K562 (cell line): Measurements from ENCODE around the gene INS. TPM values are rescaled to one million over a fixed set of nuclear protein-coding genes. Genes with fewer than 3 reads are reported as not detected.

Source experiments
- ATAC-seq: fragments of 200-7000 bp; cut with Tn5 transposase; 3 replicates; pipeline ENCODE4 v1.9.1; 2020; ENCODE audit warnings: moderate library complexity
- BruUV-seq: library from RNA; stranded (reverse); fragments of 400-500 nt; replicated peaks from 2 replicates; lab custom pipeline; 2021; lab: Mats Ljungman, UMichigan
- CTCF ChIA-PET: fragments of 300-600 bp; formaldehyde crosslinking; extraction: SDS; loops from one replicate; lab custom pipeline; 2021; ENCODE audit warnings: low intra/inter-chr PET ratio; lab: Yijun Ruan, JAX
- POLR2A ChIA-PET: fragments of 300-600, 350-650 bp; sonication (Branson Sonifier 250); formaldehyde crosslinking; extraction: SDS; loops from one replicate; lab custom pipeline; 2021; ENCODE audit warnings: antibody characterized with exemption, inconsistent platforms; lab: Yijun Ruan, JAX
- DNase-seq, 4 experiments: peaks; one replicate each; pipeline versions ENCODE4 v3.0.0 to v3.0.0-alpha.2; 2011 to 2018; ENCODE audit warnings: low spot score in 3 of 4, mixed read lengths in 3 of 4; ENCODE audit errors: extremely low read depth in 1 of 4
- FAIRE-seq: peaks from 2 replicates; lab custom pipeline; 2011; peaks lifted over from hg19 to GRCh38; lab: Jason Lieb, UNC
- H2AFZ ChIP-seq: 2 replicates; pipeline ENCODE4 v1.6.0; 2011; ENCODE audit warnings: low read depth, low read length, control low read depth, inconsistent platforms
- H3K27ac ChIP-seq: fragments of 200-600 bp; 3 replicates; pipeline ENCODE4 v1.8.0; 2011; ENCODE audit warnings: low read depth, mild to moderate bottlenecking, control low read depth, inconsistent platforms, low read length, moderate library complexity, mixed read lengths; ENCODE audit errors: extremely low read depth
- H3K27me3 ChIP-seq, 2 experiments: fragments of 300-600 bp in 1 of 2; 2 replicates in 1 of 2; 3 replicates in 1 of 2; pipeline versions ENCODE4 v1.6.0 to v1.8.0; 2011; ENCODE audit warnings: inconsistent platforms in 2 of 2, low read length in 2 of 2, mild to moderate bottlenecking in 1 of 2, mixed read lengths in 1 of 2, moderate library complexity in 1 of 2; ENCODE audit not compliant: control insufficient read depth in 2 of 2, insufficient read depth in 2 of 2
- H3K36me3 ChIP-seq: fragments of 300-600 bp; 3 replicates; pipeline ENCODE4 v1.8.0; 2011; ENCODE audit warnings: mild to moderate bottlenecking, low read length, inconsistent platforms; ENCODE audit not compliant: control insufficient read depth, insufficient read depth
- H3K4me1 ChIP-seq, 2 experiments: fragments of 200-600 bp in 1 of 2; replicated peaks in 1 of 2; 2 replicates in 1 of 2; 3 replicates in 1 of 2; pipeline versions ENCODE4 v1.5.1 to v1.8.0; 2011; ENCODE audit warnings: inconsistent platforms in 2 of 2, low read length in 2 of 2, mild to moderate bottlenecking in 1 of 2, mixed read lengths in 1 of 2, moderate library complexity in 1 of 2; ENCODE audit not compliant: control insufficient read depth in 2 of 2, insufficient read depth in 2 of 2
- H3K4me2 ChIP-seq: 2 replicates; pipeline ENCODE4 v1.6.1; 2011; ENCODE audit warnings: low read length, control low read depth, inconsistent platforms, mixed read lengths; ENCODE audit not compliant: insufficient read depth
- H3K4me3 ChIP-seq: fragments of 200-600 bp; sonication (generic), shearing (Covaris generic); 2 replicates; pipeline ENCODE4 v1.5.1; 2016; ENCODE audit warnings: control low read depth, inconsistent platforms
- H3K79me2 ChIP-seq: fragments of 200-600 bp; 3 replicates; pipeline ENCODE4 v1.8.0; 2011; ENCODE audit warnings: low read length, inconsistent platforms; ENCODE audit not compliant: control insufficient read depth, insufficient read depth
- H3K9ac ChIP-seq, 2 experiments: 2 replicates each; pipeline versions ENCODE4 v1.6.0 to v1.6.1; 2011; ENCODE audit warnings: low read depth in 2 of 2, low read length in 2 of 2, control low read depth in 1 of 2, inconsistent platforms in 1 of 2, mild to moderate bottlenecking in 1 of 2, mixed read lengths in 1 of 2; ENCODE audit not compliant: insufficient read depth in 1 of 2
- H3K9me1 ChIP-seq: one replicate; pipeline ENCODE4 v1.6.0; 2011; ENCODE audit warnings: inconsistent platforms, mild to moderate bottlenecking, low read length, moderate library complexity; ENCODE audit not compliant: control insufficient read depth, insufficient read depth
- H3K9me3 ChIP-seq: replicated peaks from 2 replicates; pipeline ENCODE4 v1.5.1; 2011; ENCODE audit warnings: low read depth, low read length, inconsistent platforms; ENCODE audit not compliant: control insufficient read depth, insufficient read depth
- H4K20me1 ChIP-seq: replicated peaks from 2 replicates; pipeline ENCODE4 v1.6.1; 2011; ENCODE audit warnings: low read length, inconsistent platforms, mixed read lengths; ENCODE audit not compliant: control insufficient read depth, insufficient read depth
- CBX5 ChIP-seq: IDR thresholded peaks from 2 replicates; pipeline ENCODE4 v1.6.1; 2014; ENCODE audit warnings: low read depth, borderline replicate concordance
- CREM ChIP-seq: IDR thresholded peaks from 2 replicates; pipeline ENCODE4 v1.6.1; 2014; ENCODE audit warnings: antibody characterized with exemption, low read depth
- GABPB1 ChIP-seq: sonication (generic); formaldehyde crosslinking; IDR thresholded peaks from 2 replicates; pipeline ENCODE4 v1.8.0; 2022; ENCODE audit warnings: mild to moderate bottlenecking, missing genetic modification reagents
- HDAC1 ChIP-seq, 2 experiments: fragments of 450-650 bp; IDR thresholded peaks; 2 replicates each; pipeline ENCODE4 v1.6.1; 2016 to 2017; ENCODE audit warnings: inconsistent platforms in 1 of 2, mild to moderate bottlenecking in 1 of 2, moderate library complexity in 1 of 2
- NEUROD1 ChIP-seq: fragments of 150-350 bp; IDR thresholded peaks from 2 replicates; pipeline ENCODE4 v1.6.1; 2014; ENCODE audit warnings: borderline replicate concordance, low read length, low read depth; ENCODE audit not compliant: partially characterized antibody
- NUFIP1 ChIP-seq: fragments of 450-650 bp; IDR thresholded peaks from 2 replicates; pipeline ENCODE4 v1.6.1; 2018; ENCODE audit not compliant: partially characterized antibody
- PURB ChIP-seq: sonication (generic); formaldehyde crosslinking; IDR thresholded peaks from 2 replicates; pipeline ENCODE4 v1.9.0; 2021; ENCODE audit warnings: low read depth, mild to moderate bottlenecking, missing genetic modification reagents
- SMARCE1 ChIP-seq: fragments of 450-650 bp; IDR thresholded peaks from 2 replicates; pipeline ENCODE4 v1.7.1; 2016; ENCODE audit warnings: mild to moderate bottlenecking
- ZNF12 ChIP-seq: sonication (generic); formaldehyde crosslinking; IDR thresholded peaks from 2 replicates; pipeline ENCODE4 v1.4.0; 2020; ENCODE audit warnings: mild to moderate bottlenecking, missing genetic modification reagents
- ZNF140 ChIP-seq: fragments of 250-450 bp; sonication (Bioruptor Pico); IDR thresholded peaks from 2 replicates; pipeline ENCODE4 v1.8.0; 2021; ENCODE audit warnings: moderate library complexity, mild to moderate bottlenecking, inconsistent platforms
- ZNF197 ChIP-seq: fragments of 200-800 bp; sonication (Bioruptor generic); IDR thresholded peaks from 2 replicates; pipeline ENCODE4 v1.6.1; 2016; ENCODE audit warnings: low read depth, missing genetic modification characterization, missing compliant biosample characterization
- ZNF280B ChIP-seq: fragments of 250-450 bp; sonication (Bioruptor Pico); IDR thresholded peaks from 2 replicates; pipeline ENCODE4 v1.5.1; 2021; ENCODE audit warnings: mild to moderate bottlenecking
- ZNF518B ChIP-seq: fragments of 250-450 bp; sonication (Bioruptor Pico); IDR thresholded peaks from 2 replicates; pipeline ENCODE4 v1.5.0; 2021; ENCODE audit warnings: mild to moderate bottlenecking, moderate library complexity
- ZNF699 ChIP-seq: fragments of 250-450 bp; sonication (Bioruptor Pico); IDR thresholded peaks from 2 replicates; pipeline ENCODE4 v1.8.0; 2021; ENCODE audit warnings: mild to moderate bottlenecking, moderate library complexity; ENCODE audit not compliant: insufficient replicate concordance
- WGBS: fragments of 100-300 bp; shearing (Covaris generic); methylation state at CpG from one replicate; pipeline ENCODE4 v1.1.6; 2016; ENCODE audit warnings: low coverage, mixed read lengths; ENCODE audit not compliant: insufficient coverage; ENCODE audit errors: missing lambda C conversion rate; 5-methylcytosine and 5-hydroxymethylcytosine counted together
- in situ Hi-C: fragments of 300-500 bp; cut with MboI; formaldehyde crosslinking; loops from 4 replicates; pipeline ENCODE4 v1.15.0; 2018; ENCODE audit warnings: inconsistent platforms, mixed read lengths
- intact Hi-C: fragments of 100-400 bp; cut with micrococcal nuclease; formaldehyde crosslinking; loops from 2 replicates; pipeline ENCODE4 v1.14.2; 2022
- polyA plus RNA-seq, 8 experiments: library from polyadenylated mRNA; depleted of rRNA in 4 of 8; stranded (reverse) in 5 of 8; unstranded in 3 of 8; fragments of >200 nt; fragmentation: Nextera tagmentation in 2 of 8; fragmentation: Illumina TruSeq in 1 of 8; extraction: Ambion mirVana in 2 of 8; extraction: Trizol in 1 of 8; gene quantifications; 2 replicates each; pipeline versions ENCODE4 v1.2.1 to v1.2.3, GENCODE V29; 2011 to 2014; ENCODE audit warnings: inconsistent platforms in 1 of 8, missing spikeins in 1 of 8
- total RNA-seq, 7 experiments: library from RNA; depleted of rRNA in 6 of 7; stranded (reverse); fragments of >200 nt in 6 of 7; fragmentation: Illumina TruSeq in 2 of 7; extraction: Trizol in 2 of 7; gene quantifications; 2 replicates each; pipeline versions ENCODE4 v1.2.1 to v1.2.3, GENCODE V29; 2011 to 2021; ENCODE audit warnings: low replicate concordance in 1 of 7

The INS gene
- total and polyA plus RNA-seq, 9 of the 15 experiments (the other 6 are each of a cell fraction or from before 2014, with no cell fraction given), result not detected

- H3K4me1 ChIP-seq, result peaks cover 0 to 10% of the 10 kb centered on the region in 2 experiments; a peak in 1 of 5 replicates
- 1% methylated on average over 9 of the region's 11 CpGs for WGBS
- no TSS peak for BruUV-seq
- H2AFZ ChIP-seq, result no peak overlapping the region
- H3K36me3 ChIP-seq, result no peaks in the 10 kb centered on the region
- H3K9ac ChIP-seq, result no peak overlapping the region
- no peaks in the 10 kb centered on the region for H3K9me3 ChIP-seq
- POLR2A ChIA-PET, result interaction anchor here (0.6 to 1.5 kb wide), 2 partner anchors 111 to 166 kb away, joined by 3 read pairs; no protein-coding TSS in a partner anchor
- no peak overlapping the region for H3K4me3 ChIP-seq
- no peaks in the 10 kb centered on the region for H3K9me1 ChIP-seq
- intact Hi-C loops (no loop called here), in situ Hi-C loops (no loop called here)
- no peak overlapping the region for H3K27ac ChIP-seq
- CTCF ChIA-PET, result no interaction called here
- DNase-seq (no peak), FAIRE-seq (no peak), ATAC-seq (no peak)
- peaks cover 4 to 60% of the 10 kb centered on the region in 2 experiments; a peak in 3 of 5 replicates for H3K27me3 ChIP-seq
- H3K79me2 ChIP-seq, result no peaks in the 10 kb centered on the region
- H3K4me2 ChIP-seq, result no peak overlapping the region
- H4K20me1 ChIP-seq, result peaks cover 29% of the 10 kb centered on the region; the same call in 1 of the 2 replicates
- no peak for TF ChIP-seq ZNF699 (CRISPR knock-in tag)
- no peak for TF ChIP-seq ZNF197 (CRISPR knock-in tag)
- no peak for TF ChIP-seq ZNF280B (CRISPR knock-in tag)
- no peak for TF ChIP-seq SMARCE1
- TF ChIP-seq CREM, result no peak
- TF ChIP-seq ZNF140 (CRISPR knock-in tag), result no peak
- no peak for TF ChIP-seq ZNF518B (CRISPR knock-in tag)
- no peak for TF ChIP-seq HDAC1 (IDR thresholded peaks at IDR 0.05)
- TF ChIP-seq GABPB1, result no peak
- TF ChIP-seq PURB (CRISPR knock-in tag), result no peak
- TF ChIP-seq NEUROD1, result no peak
- TF ChIP-seq NUFIP1, result no peak
- TF ChIP-seq ZNF12 (CRISPR knock-in tag), result no peak
- no peak for TF ChIP-seq CBX5
These were observed 13.6 kb downstream of the INS start for GRCh38 chr11:2147391-2147790.
